Sigmoid colon (tissue), 4 donors: ENCODE results near the gene PIK3R1.

ENCODE experiments used
- POLR2A ChIP-seq, 2 donors: fragments of 450-650 bp; IDR thresholded peaks; one replicate each; pipeline ENCODE4 v1.6.1; 2016; ENCODE audit warnings: antibody characterized with exemption in 2 of 2, mild to moderate bottlenecking in 2 of 2, moderate library complexity in 2 of 2
- POLR2AphosphoS5 ChIP-seq, 4 donors: sonication (generic); formaldehyde crosslinking; IDR thresholded peaks; one replicate each; pipeline ENCODE4 v1.6.1; 2017; ENCODE audit warnings: antibody characterized with exemption in 4 of 4

- TF ChIP-seq POLR2A (IDR thresholded peaks at IDR 0.05) = no peak
- TF ChIP-seq POLR2AphosphoS5 (IDR thresholded peaks at IDR 0.05) = peak in 3 of 4 donors; percentile 11 to 29 (median 26)
Observed at GRCh38 chr5:68225188-68225910, 9.8 kb downstream of the PIK3R1 start.
